K562 (cell line): ENCODE results near the gene CLPSL2. TPM values are rescaled to one million over a fixed set of nuclear protein-coding genes. Genes with fewer than 3 reads are reported as not detected.

Source experiments
- BACH1 ChIP-seq: fragments of 200-800 bp; sonication (Bioruptor generic); IDR thresholded peaks from 2 replicates; pipeline ENCODE4 v1.6.1; 2016; ENCODE audit warnings: missing genetic modification characterization, missing compliant biosample characterization
- CBX1 ChIP-seq: sonication (generic); IDR thresholded peaks from 2 replicates; pipeline ENCODE4 v1.6.1; 2016; ENCODE audit warnings: antibody characterized with exemption, low read depth, mild to moderate bottlenecking
- CTCF ChIP-seq, 3 experiments: IDR thresholded peaks in 2 of 3; conservative IDR thresholded peaks in 1 of 3; 2 replicates each; pipeline ENCODE4 v1.5.1; 2011 to 2012; ENCODE audit warnings: low read length in 3 of 3, mild to moderate bottlenecking in 3 of 3, control low read depth in 2 of 3, improper control_type of control experiment in 1 of 3, inconsistent platforms in 1 of 3, low read depth in 1 of 3, mixed read lengths in 1 of 3, moderate library complexity in 1 of 3; ENCODE audit not compliant: insufficient read depth in 2 of 3
- DIDO1 ChIP-seq: fragments of 450-650 bp; IDR thresholded peaks from 2 replicates; pipeline ENCODE4 v1.6.1; 2016; ENCODE audit warnings: low read depth, missing biosample characterization, missing genetic modification characterization
- E2F1 ChIP-seq: sonication (generic); formaldehyde crosslinking; IDR thresholded peaks from 2 replicates; pipeline ENCODE4 v1.8.1; 2023; ENCODE audit warnings: mild to moderate bottlenecking, missing genetic modification reagents, moderate library complexity
- ETS1 ChIP-seq: conservative IDR thresholded peaks from 2 replicates; pipeline ENCODE4 v1.6.1; 2011; ENCODE audit warnings: low read depth, mild to moderate bottlenecking, low read length; ENCODE audit not compliant: control insufficient read depth
- IFI16 ChIP-seq: fragments of 250-450 bp; sonication (Bioruptor Pico); IDR thresholded peaks from 2 replicates; pipeline ENCODE4 v2.1.2; 2022; ENCODE audit warnings: mild to moderate bottlenecking, inconsistent platforms
- KLF16 ChIP-seq: IDR thresholded peaks from 2 replicates; pipeline ENCODE4 v1.6.1; 2016; ENCODE audit warnings: antibody characterized with exemption
- ZNF282 ChIP-seq: sonication (generic); formaldehyde crosslinking; IDR thresholded peaks from 2 replicates; pipeline ENCODE4 v1.8.1; 2023; ENCODE audit warnings: missing genetic modification reagents
- ZNF324 ChIP-seq: fragments of 250-450 bp; sonication (Bioruptor Pico); IDR thresholded peaks from 2 replicates; pipeline ENCODE4 v1.4.0; 2020; ENCODE audit warnings: mild to moderate bottlenecking
- ZNF511 ChIP-seq: sonication (generic); formaldehyde crosslinking; IDR thresholded peaks from 2 replicates; pipeline ENCODE4 v1.8.0; 2022; ENCODE audit warnings: mild to moderate bottlenecking, missing genetic modification reagents
- ZNF780A ChIP-seq: fragments of 250-450 bp; sonication (Bioruptor Pico); IDR thresholded peaks from 2 replicates; pipeline ENCODE4 v1.5.0; 2021; ENCODE audit warnings: mild to moderate bottlenecking
- polyA plus RNA-seq, 8 experiments: library from polyadenylated mRNA; depleted of rRNA in 4 of 8; stranded (reverse) in 5 of 8; unstranded in 3 of 8; fragments of >200 nt; fragmentation: Nextera tagmentation in 2 of 8; fragmentation: Illumina TruSeq in 1 of 8; extraction: Ambion mirVana in 2 of 8; extraction: Trizol in 1 of 8; gene quantifications; 2 replicates each; pipeline versions ENCODE4 v1.2.1 to v1.2.3, GENCODE V29; 2011 to 2014; ENCODE audit warnings: inconsistent platforms in 1 of 8, missing spikeins in 1 of 8
- total RNA-seq, 7 experiments: library from RNA; depleted of rRNA in 6 of 7; stranded (reverse); fragments of >200 nt in 6 of 7; fragmentation: Illumina TruSeq in 2 of 7; extraction: Trizol in 2 of 7; gene quantifications; 2 replicates each; pipeline versions ENCODE4 v1.2.1 to v1.2.3, GENCODE V29; 2011 to 2021; ENCODE audit warnings: low replicate concordance in 1 of 7
- TF ChIP-seq, protein P1 (sequence below): fragments of 450-650 bp; IDR thresholded peaks from 2 replicates; pipeline ENCODE4 v1.6.1; 2016; ENCODE audit warnings: low read depth

The CLPSL2 gene
- total and polyA plus RNA-seq, 9 of the 15 experiments (the other 6 are each of a cell fraction or from before 2014, with no cell fraction given) = not detected

GRCh38 chr6:35727231-35727934 lies 49.0 kb upstream of the CLPSL2 start (continued):
- TF ChIP-seq, protein P1, sequence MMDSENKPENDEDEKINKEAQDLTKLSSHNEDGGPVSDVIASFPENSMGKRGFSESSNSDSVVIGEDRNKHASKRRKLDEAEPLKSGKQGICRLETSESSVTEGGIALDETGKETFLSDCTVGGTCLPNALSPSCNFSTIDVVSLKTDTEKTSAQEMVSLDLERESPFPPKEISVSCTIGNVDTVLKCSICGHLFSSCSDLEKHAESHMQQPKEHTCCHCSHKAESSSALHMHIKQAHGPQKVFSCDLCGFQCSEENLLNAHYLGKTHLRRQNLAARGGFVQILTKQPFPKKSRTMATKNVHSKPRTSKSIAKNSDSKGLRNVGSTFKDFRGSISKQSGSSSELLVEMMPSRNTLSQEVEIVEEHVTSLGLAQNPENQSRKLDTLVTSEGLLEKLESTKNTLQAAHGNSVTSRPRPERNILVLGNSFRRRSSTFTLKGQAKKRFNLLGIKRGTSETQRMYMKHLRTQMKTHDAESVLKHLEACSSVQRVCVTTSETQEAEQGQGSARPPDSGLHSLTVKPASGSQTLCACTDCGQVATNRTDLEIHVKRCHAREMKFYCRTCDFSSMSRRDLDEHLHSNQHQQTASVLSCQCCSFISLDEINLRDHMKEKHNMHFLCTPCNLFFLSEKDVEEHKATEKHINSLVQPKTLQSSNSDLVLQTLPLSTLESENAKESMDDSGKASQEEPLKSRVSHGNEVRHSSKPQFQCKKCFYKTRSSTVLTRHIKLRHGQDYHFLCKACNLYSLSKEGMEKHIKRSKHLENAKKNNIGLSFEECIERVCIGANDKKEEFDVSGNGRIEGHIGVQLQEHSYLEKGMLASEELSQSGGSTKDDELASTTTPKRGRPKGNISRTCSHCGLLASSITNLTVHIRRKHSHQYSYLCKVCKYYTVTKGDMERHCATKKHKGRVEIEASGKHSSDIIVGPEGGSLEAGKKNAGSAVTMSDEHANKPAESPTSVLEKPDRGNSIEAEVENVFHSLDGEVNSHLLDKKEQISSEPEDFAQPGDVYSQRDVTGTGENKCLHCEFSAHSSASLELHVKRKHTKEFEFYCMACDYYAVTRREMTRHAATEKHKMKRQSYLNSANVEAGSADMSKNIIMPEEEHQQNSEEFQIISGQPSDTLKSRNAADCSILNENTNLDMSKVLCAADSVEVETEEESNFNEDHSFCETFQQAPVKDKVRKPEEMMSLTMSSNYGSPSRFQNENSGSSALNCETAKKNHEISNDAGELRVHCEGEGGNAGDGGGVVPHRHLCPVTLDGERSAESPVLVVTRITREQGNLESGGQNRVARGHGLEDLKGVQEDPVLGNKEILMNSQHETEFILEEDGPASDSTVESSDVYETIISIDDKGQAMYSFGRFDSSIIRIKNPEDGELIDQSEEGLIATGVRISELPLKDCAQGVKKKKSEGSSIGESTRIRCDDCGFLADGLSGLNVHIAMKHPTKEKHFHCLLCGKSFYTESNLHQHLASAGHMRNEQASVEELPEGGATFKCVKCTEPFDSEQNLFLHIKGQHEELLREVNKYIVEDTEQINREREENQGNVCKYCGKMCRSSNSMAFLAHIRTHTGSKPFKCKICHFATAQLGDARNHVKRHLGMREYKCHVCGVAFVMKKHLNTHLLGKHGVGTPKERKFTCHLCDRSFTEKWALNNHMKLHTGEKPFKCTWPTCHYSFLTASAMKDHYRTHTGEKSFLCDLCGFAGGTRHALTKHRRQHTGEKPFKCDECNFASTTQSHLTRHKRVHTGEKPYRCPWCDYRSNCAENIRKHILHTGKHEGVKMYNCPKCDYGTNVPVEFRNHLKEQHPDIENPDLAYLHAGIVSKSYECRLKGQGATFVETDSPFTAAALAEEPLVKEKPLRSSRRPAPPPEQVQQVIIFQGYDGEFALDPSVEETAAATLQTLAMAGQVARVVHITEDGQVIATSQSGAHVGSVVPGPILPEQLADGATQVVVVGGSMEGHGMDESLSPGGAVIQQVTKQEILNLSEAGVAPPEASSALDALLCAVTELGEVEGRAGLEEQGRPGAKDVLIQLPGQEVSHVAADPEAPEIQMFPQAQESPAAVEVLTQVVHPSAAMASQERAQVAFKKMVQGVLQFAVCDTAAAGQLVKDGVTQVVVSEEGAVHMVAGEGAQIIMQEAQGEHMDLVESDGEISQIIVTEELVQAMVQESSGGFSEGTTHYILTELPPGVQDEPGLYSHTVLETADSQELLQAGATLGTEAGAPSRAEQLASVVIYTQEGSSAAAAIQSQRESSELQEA = peak; percentile 85
- no peak for TF ChIP-seq E2F1 (CRISPR knock-in tag)
- TF ChIP-seq ETS1 = no peak
- TF ChIP-seq ZNF780A = no peak
- TF ChIP-seq DIDO1 (tag) = no peak
- no peak for TF ChIP-seq KLF16
- no peak for TF ChIP-seq CBX1
- TF ChIP-seq ZNF324 (CRISPR knock-in tag) = no peak
- 0 out of 6 replicates have a peak, but pooled peaks of 1 of the 3 experiments have one; percentile 7 for TF ChIP-seq CTCF (IDR thresholded peaks at IDR 0.05 in 2 of 3, conservative IDR thresholded peaks at IDR 0.05 in 1 of 3; ENCODE audit: insufficient read depth in 2 of 3, low read depth in 1 of 3, low read length in 3 of 3)
- TF ChIP-seq ZNF511 (CRISPR knock-in tag) = no peak
- TF ChIP-seq IFI16 (CRISPR knock-in tag) = no peak
- no peak for TF ChIP-seq BACH1 (tag)
- TF ChIP-seq ZNF282 (CRISPR knock-in tag) = no peak
